ENCODE data around the gene NHERF1. TPM values are rescaled to one million over a fixed set of nuclear protein-coding genes. Genes with fewer than 3 reads are reported as not detected.

The NHERF1 gene
- total and polyA plus RNA-seq, 2 donors (not counting 3 experiments of a cell fraction or from before 2014, with no cell fraction given), result 24.4 to 26.9 TPM

- ChIA-PET CTCF (interaction anchor here (0.7 to 1.1 kb wide), 4 partner anchors 40 to 46 kb away, joined by 3 to 5 read pairs (median 3); partner anchors contain the start of gene GRIN2C), POLR2A (no interaction called here)
- TF ChIP-seq CTCF (IDR thresholded peaks at IDR 0.05; ENCODE audit: extremely low read depth in 1 of 2, insufficient read depth in 1 of 2, low read depth in 1 of 2, low read length in 2 of 2) (peak; percentile 31 to 37), MYC (IDR thresholded peaks at IDR 0.05; ENCODE audit: low read depth, low read length) (no peak)
- Histone ChIP-seq H3K36me3 (ENCODE audit: control insufficient read depth in 2 of 2, extremely low read depth in 1 of 2, insufficient read depth in 2 of 2, low read length in 2 of 2) (peaks cover 0 to 4% of the 10 kb centered on the region in 2 experiments), H4K20me1 (replicated peaks; ENCODE audit: control insufficient read depth, extremely low read depth, insufficient read depth, low read length) (no peaks in the 10 kb centered on the region), H3K27ac (ENCODE audit: insufficient read depth, low read depth, low read length) (no peak overlapping the region), H2AFZ (ENCODE audit: low read depth, low read length) (no peak overlapping the region), H3K9me3 (replicated peaks; ENCODE audit: control insufficient read depth, insufficient read depth, low read length) (no peaks in the 10 kb centered on the region), H3K4me1 (ENCODE audit: control insufficient read depth, extremely low read depth, insufficient read depth, low read length) (no peaks in the 10 kb centered on the region), H3K9ac (replicated peaks; ENCODE audit: extremely low read depth, insufficient read depth, low read length) (no peak overlapping the region), H3K4me3 (replicated peaks in 1 of 3; ENCODE audit: insufficient read depth in 1 of 3, low read depth in 1 of 3, low read length in 3 of 3) (no peak overlapping the region), H3K4me2 (ENCODE audit: insufficient read depth, low read length) (no peak overlapping the region), H3K27me3 (ENCODE audit: control insufficient read depth in 2 of 2, insufficient read depth in 2 of 2, low read length in 2 of 2) (no peaks in the 10 kb centered on the region), H3K9me1 (replicated peaks; ENCODE audit: control insufficient read depth, extremely low read depth, insufficient read depth, low read length) (no peaks in the 10 kb centered on the region), H3K79me2 (ENCODE audit: control insufficient read depth, insufficient read depth, low read length) (no peaks in the 10 kb centered on the region)
- BruUV-seq (replicated peaks), result no TSS peak
- dilution Hi-C loops (cut with MboI; ENCODE audit: extremely low pct_ligation_motif_present, low sequenced_read_pairs) (no loop called here), intact Hi-C loops (cut with micrococcal nuclease) (no loop called here)
- DNase-seq (ENCODE audit: low read depth, low spot score) (peak; percentile 7), FAIRE-seq (peak; percentile 8)
Measured at GRCh38 chr17:74815550-74816370, 67.3 kb downstream of the NHERF1 start.

GRCh38 chr17:74816905-74817620 lies 68.6 kb downstream of the NHERF1 start:
- ChIA-PET POLR2A (no interaction called here), CTCF (interaction anchor here (0.7 to 1.1 kb wide), 4 partner anchors 39 to 45 kb away, joined by 3 to 5 read pairs (median 3); partner anchors contain the start of gene GRIN2C)
- DNase-seq (ENCODE audit: low read depth, low spot score), result no peak
- intact Hi-C loops (cut with micrococcal nuclease), result no loop called here
- Histone ChIP-seq H3K9me1 (replicated peaks; ENCODE audit: control insufficient read depth, extremely low read depth, insufficient read depth, low read length) (no peaks in the 10 kb centered on the region), H3K9ac (replicated peaks; ENCODE audit: extremely low read depth, insufficient read depth, low read length) (no peak overlapping the region), H3K4me2 (ENCODE audit: insufficient read depth, low read length) (no peak overlapping the region), H3K9me3 (replicated peaks; ENCODE audit: control insufficient read depth, insufficient read depth, low read length) (no peaks in the 10 kb centered on the region), H3K27me3 (ENCODE audit: control insufficient read depth in 2 of 2, insufficient read depth in 2 of 2, low read length in 2 of 2) (no peaks in the 10 kb centered on the region), H3K4me3 (replicated peaks in 1 of 3; ENCODE audit: insufficient read depth in 1 of 3, low read depth in 1 of 3, low read length in 3 of 3) (no peak overlapping the region), H3K4me1 (ENCODE audit: control insufficient read depth, extremely low read depth, insufficient read depth, low read length) (no peaks in the 10 kb centered on the region), H3K79me2 (ENCODE audit: control insufficient read depth, insufficient read depth, low read length) (no peaks in the 10 kb centered on the region), H2AFZ (ENCODE audit: low read depth, low read length) (no peak overlapping the region), H3K27ac (ENCODE audit: insufficient read depth, low read depth, low read length) (no peak overlapping the region), H4K20me1 (replicated peaks; ENCODE audit: control insufficient read depth, extremely low read depth, insufficient read depth, low read length) (no peaks in the 10 kb centered on the region), H3K36me3 (ENCODE audit: control insufficient read depth in 2 of 2, extremely low read depth in 1 of 2, insufficient read depth in 2 of 2, low read length in 2 of 2) (peaks cover 0 to 9% of the 10 kb centered on the region in 2 experiments)
- dilution Hi-C loops (cut with MboI; ENCODE audit: extremely low pct_ligation_motif_present, low sequenced_read_pairs), result no loop called here
- no peak for FAIRE-seq
- no TSS peak for BruUV-seq (replicated peaks)
- TF ChIP-seq MYC (IDR thresholded peaks at IDR 0.05; ENCODE audit: low read depth, low read length) (no peak), EZH2 (IDR thresholded peaks at IDR 0.05; ENCODE audit: borderline replicate concordance, low read depth, low read length, severe bottlenecking) (no peak), POLR2AphosphoS5 (IDR thresholded peaks at IDR 0.05; ENCODE audit: insufficient read depth, low read depth, low read length) (no peak)
